BE2C (cell line): Measurements from ENCODE around the gene POFUT2. TPM values are rescaled to one million over a fixed set of nuclear protein-coding genes. Genes with fewer than 3 reads are reported as not detected.

ENCODE experiments used
- DNase-seq: peaks from one replicate; pipeline ENCODE4 v3.0.0-alpha.2; 2020
- H3K27me3 ChIP-seq: fragments of 250-450 bp; sonication (Bioruptor Pico); 2 replicates; pipeline ENCODE4 v1.5.1; 2020; ENCODE audit warnings: mild to moderate bottlenecking
- H3K36me3 ChIP-seq: fragments of 250-450 bp; sonication (Bioruptor Pico); 2 replicates; pipeline ENCODE4 v1.5.1; 2020; ENCODE audit warnings: mild to moderate bottlenecking
- H3K4me1 ChIP-seq: fragments of 250-450 bp; sonication (Bioruptor Pico); 2 replicates; pipeline ENCODE4 v1.5.1; 2020
- H3K4me3 ChIP-seq: 2 replicates; pipeline ENCODE4 v1.5.1; 2011; ENCODE audit warnings: low read depth, low read length
- H3K9me3 ChIP-seq: fragments of 250-450 bp; sonication (Bioruptor Pico); 2 replicates; pipeline ENCODE4 v1.5.1; 2020
- CTCF ChIP-seq: IDR thresholded peaks from 2 replicates; pipeline ENCODE4 v1.5.1; 2012; ENCODE audit warnings: mild to moderate bottlenecking, low read depth, low read length
- polyA plus RNA-seq: library from polyadenylated mRNA; unstranded; fragments of >200 nt; gene quantifications from one replicate; pipeline ENCODE4 v1.2.1, GENCODE V29; 2012; ENCODE audit warnings: low read depth, missing spikeins; ENCODE audit not compliant: insufficient read length, insufficient read depth

POFUT2 gene, protein sequence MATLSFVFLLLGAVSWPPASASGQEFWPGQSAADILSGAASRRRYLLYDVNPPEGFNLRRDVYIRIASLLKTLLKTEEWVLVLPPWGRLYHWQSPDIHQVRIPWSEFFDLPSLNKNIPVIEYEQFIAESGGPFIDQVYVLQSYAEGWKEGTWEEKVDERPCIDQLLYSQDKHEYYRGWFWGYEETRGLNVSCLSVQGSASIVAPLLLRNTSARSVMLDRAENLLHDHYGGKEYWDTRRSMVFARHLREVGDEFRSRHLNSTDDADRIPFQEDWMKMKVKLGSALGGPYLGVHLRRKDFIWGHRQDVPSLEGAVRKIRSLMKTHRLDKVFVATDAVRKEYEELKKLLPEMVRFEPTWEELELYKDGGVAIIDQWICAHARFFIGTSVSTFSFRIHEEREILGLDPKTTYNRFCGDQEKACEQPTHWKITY
- 83.0 TPM for polyA plus RNA-seq

GRCh38 chr21:45287438-45288391 lies at the start of gene POFUT2:
Gene POFUT2, minus strand, starts transcription at chr21:45287895. Its CDS starts 24 bp downstream, at chr21:45287871.
- no peaks in the 10 kb centered on the region for H3K27me3 ChIP-seq
- no peaks in the 10 kb centered on the region for H3K9me3 ChIP-seq
- TF ChIP-seq CTCF = no peak
- DNase-seq = peak; percentile 99
- peaks cover 3% of the 10 kb centered on the region; the same call in 1 of the 2 replicates for H3K4me1 ChIP-seq
- H3K36me3 ChIP-seq = peaks cover 19% of the 10 kb centered on the region
- peak within 1 kb of the TSS; percentile 73 for H3K4me3 ChIP-seq

DNA sequence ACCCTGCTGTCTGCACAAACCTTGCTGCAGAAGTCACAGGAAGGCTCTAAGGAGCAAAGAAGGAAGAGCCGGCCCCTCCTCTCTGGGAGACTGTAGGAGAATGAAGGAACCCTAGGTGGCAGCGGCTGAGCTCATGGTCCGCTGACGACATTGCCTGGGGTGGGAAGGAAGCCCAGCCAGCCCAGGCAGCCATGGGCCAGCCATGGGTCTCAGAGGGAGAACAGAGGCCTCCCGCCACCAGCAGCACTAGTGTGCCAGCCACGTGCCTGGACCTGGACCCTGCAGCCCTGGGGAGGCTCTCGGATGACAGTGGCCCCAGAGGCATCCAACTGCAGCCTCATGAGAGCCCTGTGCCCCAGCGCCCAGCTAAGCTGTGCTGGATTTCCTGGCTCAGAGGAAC lies 49.2 kb upstream of the POFUT2 start:
- no peak for TF ChIP-seq CTCF
- Histone ChIP-seq H3K4me1 (no peaks in the 10 kb centered on the region; the same call in 1 of the 2 replicates), H3K27me3 (no peaks in the 10 kb centered on the region), H3K9me3 (no peaks in the 10 kb centered on the region), H3K36me3 (no peaks in the 10 kb centered on the region), H3K4me3 (no peak overlapping the region)
- DNase-seq = peak; percentile 26

DNA sequence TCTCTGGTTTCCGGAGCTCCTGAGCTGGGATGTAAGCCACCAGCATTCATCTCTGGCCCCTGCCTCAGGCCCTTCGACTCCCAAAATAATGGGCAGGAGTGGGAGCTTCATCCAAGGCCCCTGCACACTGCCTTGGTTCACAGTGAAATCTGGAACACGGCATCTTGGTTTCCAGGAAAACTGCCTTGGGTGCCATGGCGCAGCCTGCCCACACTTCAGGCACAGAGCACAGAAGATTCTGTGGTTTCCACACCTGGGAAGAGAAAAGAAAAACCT lies 48.8 kb upstream of the POFUT2 start:
- H3K4me1 ChIP-seq = no peaks in the 10 kb centered on the region; the same call in 1 of the 2 replicates
- no peaks in the 10 kb centered on the region for H3K36me3 ChIP-seq
- no peaks in the 10 kb centered on the region for H3K27me3 ChIP-seq
- no peak overlapping the region for H3K4me3 ChIP-seq
- DNase-seq = no peak
- no peak for TF ChIP-seq CTCF
- H3K9me3 ChIP-seq = no peaks in the 10 kb centered on the region

- DNase-seq = peak; percentile 5
Measured at GRCh38 chr21:45335761-45336534, 48.3 kb upstream of the POFUT2 start.

More at GRCh38 chr21:45335761-45336534, 48.3 kb upstream of the POFUT2 start:
- no peak for TF ChIP-seq CTCF
- no peak overlapping the region for H3K4me3 ChIP-seq
- H3K36me3 ChIP-seq = no peaks in the 10 kb centered on the region
- no peaks in the 10 kb centered on the region; the same call in 1 of the 2 replicates for H3K4me1 ChIP-seq
- no peaks in the 10 kb centered on the region for H3K9me3 ChIP-seq
- no peaks in the 10 kb centered on the region for H3K27me3 ChIP-seq
